Measurements from ENCODE around the gene PLEKHM2. TPM values are rescaled to one million over a fixed set of nuclear protein-coding genes. Genes with fewer than 3 reads are reported as not detected.

The PLEKHM2 gene
- total RNA-seq, 1 experiment from 2014 or later = 33.3 TPM

DNA sequence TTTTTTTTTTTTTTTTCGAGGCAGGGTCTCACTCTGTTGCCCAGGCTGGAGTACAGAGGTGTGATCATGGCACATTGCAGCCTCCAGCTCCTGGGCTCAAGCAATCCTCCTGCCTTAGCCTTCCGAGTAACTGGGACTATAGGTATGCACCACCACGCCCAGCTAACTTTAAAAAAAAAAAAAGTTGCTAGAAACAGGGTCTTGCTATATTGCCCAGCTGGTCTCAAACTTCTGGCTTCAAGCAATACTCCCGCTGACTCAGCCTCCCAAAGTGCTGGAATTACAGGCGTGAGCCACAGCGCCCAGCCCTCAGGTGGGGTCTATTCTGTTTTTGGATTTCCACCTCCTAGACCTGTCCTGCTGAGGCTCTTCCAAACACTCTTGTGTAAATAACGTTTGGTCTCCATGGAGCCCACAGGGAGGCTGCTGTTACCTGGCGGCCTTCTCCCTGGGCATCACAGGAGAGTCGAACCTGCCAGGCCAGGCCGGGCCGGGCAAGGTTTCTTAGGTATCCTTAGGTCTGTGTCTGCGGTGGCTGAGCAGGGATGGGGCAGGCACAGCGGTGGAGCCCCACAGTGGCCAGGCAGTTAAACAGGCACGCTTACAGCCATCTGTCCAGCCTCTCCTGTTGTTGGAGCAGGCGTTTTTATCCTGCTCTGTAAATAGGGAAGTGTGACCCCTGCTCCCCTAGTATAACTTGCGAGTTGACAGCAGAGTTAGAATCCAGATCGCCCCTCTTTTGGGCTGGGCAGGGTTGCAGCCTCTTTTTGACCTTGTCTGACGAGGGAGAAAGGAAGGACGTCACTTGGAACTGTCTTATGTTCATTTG lies 18.8 kb downstream of the PLEKHM2 start:
- H3K36me3 ChIP-seq (ENCODE audit: control insufficient read depth, insufficient read depth, low read length) = no peaks in the 10 kb centered on the region
- ChIA-PET CTCF (no interaction called here), POLR2A (interaction anchor here (0.7 kb wide), 1 partner anchor 13 kb away, joined by 7 read pairs; no protein-coding TSS in a partner anchor)
- no peaks in the 10 kb centered on the region for H3K27me3 Mint-ChIP-seq (ENCODE audit: insufficient read depth, unreplicated experiment)
- BruUV-seq (replicated peaks) = no TSS peak
- H3K36me3 Mint-ChIP-seq (ENCODE audit: insufficient read depth, unreplicated experiment) = peaks cover 14% of the 10 kb centered on the region
- TF ChIP-seq, protein P1, sequence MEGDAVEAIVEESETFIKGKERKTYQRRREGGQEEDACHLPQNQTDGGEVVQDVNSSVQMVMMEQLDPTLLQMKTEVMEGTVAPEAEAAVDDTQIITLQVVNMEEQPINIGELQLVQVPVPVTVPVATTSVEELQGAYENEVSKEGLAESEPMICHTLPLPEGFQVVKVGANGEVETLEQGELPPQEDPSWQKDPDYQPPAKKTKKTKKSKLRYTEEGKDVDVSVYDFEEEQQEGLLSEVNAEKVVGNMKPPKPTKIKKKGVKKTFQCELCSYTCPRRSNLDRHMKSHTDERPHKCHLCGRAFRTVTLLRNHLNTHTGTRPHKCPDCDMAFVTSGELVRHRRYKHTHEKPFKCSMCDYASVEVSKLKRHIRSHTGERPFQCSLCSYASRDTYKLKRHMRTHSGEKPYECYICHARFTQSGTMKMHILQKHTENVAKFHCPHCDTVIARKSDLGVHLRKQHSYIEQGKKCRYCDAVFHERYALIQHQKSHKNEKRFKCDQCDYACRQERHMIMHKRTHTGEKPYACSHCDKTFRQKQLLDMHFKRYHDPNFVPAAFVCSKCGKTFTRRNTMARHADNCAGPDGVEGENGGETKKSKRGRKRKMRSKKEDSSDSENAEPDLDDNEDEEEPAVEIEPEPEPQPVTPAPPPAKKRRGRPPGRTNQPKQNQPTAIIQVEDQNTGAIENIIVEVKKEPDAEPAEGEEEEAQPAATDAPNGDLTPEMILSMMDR (IDR thresholded peaks at IDR 0.05; ENCODE audit: insufficient read depth in 1 of 2, low read depth in 1 of 2, low read length in 1 of 2, severe bottlenecking in 1 of 2, unreplicated experiment in 1 of 2) = peak in 1 of 2 experiments; percentile 18
- H3K4me1 Mint-ChIP-seq (ENCODE audit: low read depth, unreplicated experiment) = no peaks in the 10 kb centered on the region
- no peaks in the 10 kb centered on the region for H3K9me3 Mint-ChIP-seq (ENCODE audit: unreplicated experiment)
- no peaks in the 10 kb centered on the region for H3K4me1 ChIP-seq
- no peak overlapping the region for H3K4me3 Mint-ChIP-seq (ENCODE audit: unreplicated experiment)
- peak in 1 of 2 experiments; percentile 19 for DNase-seq
- H3K27ac Mint-ChIP-seq (ENCODE audit: unreplicated experiment) = no peak overlapping the region
- H3K4me3 ChIP-seq (ENCODE audit: low read depth, low read length) = no peak overlapping the region
- H3K9me3 ChIP-seq = no peaks in the 10 kb centered on the region
- no peaks in the 10 kb centered on the region for H3K27me3 ChIP-seq (replicated peaks; ENCODE audit: control insufficient read depth, insufficient read depth, low read length)
- intact Hi-C loops (cut with micrococcal nuclease; ENCODE audit: unreplicated experiment) = no loop called here

DNA sequence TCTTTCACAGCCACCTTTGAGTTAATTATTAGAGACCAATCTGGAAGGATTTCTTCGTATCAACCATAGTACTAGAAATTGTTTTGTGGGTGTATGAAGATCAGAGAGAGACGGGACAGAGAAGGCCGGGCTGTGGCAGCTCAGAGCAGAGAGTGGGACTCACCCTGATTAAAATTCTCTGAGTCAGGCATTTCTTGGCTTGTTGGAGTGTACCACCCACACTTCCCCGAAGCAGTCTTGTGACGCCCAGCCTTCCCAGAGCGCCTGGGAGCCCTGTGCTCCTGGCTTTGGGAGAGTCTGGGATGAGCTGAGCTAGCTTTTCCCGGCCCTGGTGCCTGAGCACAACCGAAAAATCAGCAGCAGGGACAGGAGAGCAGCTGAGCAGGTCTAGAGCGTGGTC lies 19.4 kb downstream of the PLEKHM2 start:
- Histone ChIP-seq H3K36me3 (ENCODE audit: control insufficient read depth, insufficient read depth, low read length) (no peaks in the 10 kb centered on the region), H3K4me1 (no peaks in the 10 kb centered on the region), H3K27me3 (replicated peaks; ENCODE audit: control insufficient read depth, insufficient read depth, low read length) (no peaks in the 10 kb centered on the region), H3K9me3 (no peaks in the 10 kb centered on the region), H3K4me3 (ENCODE audit: low read depth, low read length) (no peak overlapping the region)
- Mint-ChIP-seq H3K36me3 (ENCODE audit: insufficient read depth, unreplicated experiment) (peaks cover 14% of the 10 kb centered on the region), H3K27ac (ENCODE audit: unreplicated experiment) (no peak overlapping the region), H3K27me3 (ENCODE audit: insufficient read depth, unreplicated experiment) (no peaks in the 10 kb centered on the region), H3K4me3 (ENCODE audit: unreplicated experiment) (no peak overlapping the region), H3K4me1 (ENCODE audit: low read depth, unreplicated experiment) (no peaks in the 10 kb centered on the region), H3K9me3 (ENCODE audit: unreplicated experiment) (no peaks in the 10 kb centered on the region)
- TF ChIP-seq, protein P1 (IDR thresholded peaks at IDR 0.05; ENCODE audit: insufficient read depth in 1 of 2, low read depth in 1 of 2, low read length in 1 of 2, severe bottlenecking in 1 of 2, unreplicated experiment in 1 of 2) = no peak
- intact Hi-C loops (cut with micrococcal nuclease; ENCODE audit: unreplicated experiment) = no loop called here
- no peak for DNase-seq
- ChIA-PET POLR2A (no interaction called here), CTCF (no interaction called here)
- BruUV-seq (replicated peaks) = no TSS peak

DNA sequence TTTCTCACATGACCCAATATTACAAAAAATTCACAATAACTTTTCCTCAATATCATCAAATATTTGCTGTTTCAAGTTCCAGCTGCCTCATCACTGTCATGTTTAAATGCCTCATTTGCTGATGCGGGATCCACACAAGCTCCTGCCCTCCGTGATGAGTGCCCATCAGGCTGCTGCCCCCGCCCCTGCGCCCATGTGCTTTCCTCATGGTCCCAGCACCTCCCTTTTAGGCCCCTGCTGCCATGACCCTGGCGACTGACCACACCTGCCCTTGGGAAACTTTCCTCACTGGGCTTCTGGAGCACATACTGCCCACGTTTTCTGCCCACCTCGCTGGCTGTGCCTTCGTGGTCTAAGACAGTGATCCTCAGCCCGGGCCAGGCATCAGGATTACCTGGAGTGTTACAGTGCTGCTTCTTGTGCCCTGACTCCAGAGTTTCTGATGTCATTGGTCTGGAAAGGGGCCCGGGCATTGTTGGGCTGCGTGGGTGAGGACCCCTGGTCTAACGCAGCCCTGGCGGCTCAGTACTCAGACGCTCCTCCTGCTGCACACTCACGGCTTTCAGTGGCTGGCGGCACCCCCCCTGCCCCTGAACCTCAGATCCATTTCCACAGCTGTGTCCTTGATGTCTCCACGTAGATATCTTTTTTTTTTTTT lies 20.5 kb downstream of the PLEKHM2 start:
- Mint-ChIP-seq H3K27me3 (ENCODE audit: insufficient read depth, unreplicated experiment) (no peaks in the 10 kb centered on the region), H3K36me3 (ENCODE audit: insufficient read depth, unreplicated experiment) (peaks cover 14% of the 10 kb centered on the region), H3K4me1 (ENCODE audit: low read depth, unreplicated experiment) (no peaks in the 10 kb centered on the region), H3K9me3 (ENCODE audit: unreplicated experiment) (no peaks in the 10 kb centered on the region), H3K4me3 (ENCODE audit: unreplicated experiment) (no peak overlapping the region), H3K27ac (ENCODE audit: unreplicated experiment) (no peak overlapping the region)
- no TSS peak for BruUV-seq (replicated peaks)
- Histone ChIP-seq H3K4me3 (ENCODE audit: low read depth, low read length) (no peak overlapping the region), H3K4me1 (no peaks in the 10 kb centered on the region), H3K27me3 (replicated peaks; ENCODE audit: control insufficient read depth, insufficient read depth, low read length) (no peaks in the 10 kb centered on the region), H3K36me3 (ENCODE audit: control insufficient read depth, insufficient read depth, low read length) (no peaks in the 10 kb centered on the region), H3K9me3 (no peaks in the 10 kb centered on the region)
- no peak for DNase-seq
- TF ChIP-seq, protein P1 (IDR thresholded peaks at IDR 0.05; ENCODE audit: insufficient read depth in 1 of 2, low read depth in 1 of 2, low read length in 1 of 2, severe bottlenecking in 1 of 2, unreplicated experiment in 1 of 2) = no peak
- intact Hi-C loops (cut with micrococcal nuclease; ENCODE audit: unreplicated experiment) = no loop called here
- ChIA-PET POLR2A (no interaction called here), CTCF (no interaction called here)

Data from Caco-2 (cell line).